RWPE2 (cell line): ENCODE data around the gene TOPORS.

Experiments
- ATAC-seq: fragments of 200-7000 bp; cut with Tn5 transposase; 3 replicates; pipeline ENCODE4 v1.9.1; 2021; ENCODE audit warnings: low read depth
- DNase-seq: peaks from one replicate; pipeline ENCODE4 v3.0.0-alpha.2; 2020; ENCODE audit warnings: low spot score
- H3K27ac ChIP-seq: fragments of 450-650 bp; 2 replicates; pipeline ENCODE4 v1.5.1; 2017; ENCODE audit warnings: mild to moderate bottlenecking; ENCODE audit not compliant: poor library complexity, severe bottlenecking
- H3K27me3 ChIP-seq: fragments of 250-450 bp; sonication (Bioruptor Pico); 2 replicates; pipeline ENCODE4 v1.5.1; 2021; ENCODE audit warnings: mild to moderate bottlenecking, moderate library complexity; ENCODE audit not compliant: insufficient read depth, poor library complexity, severe bottlenecking
- H3K36me3 ChIP-seq: fragments of 250-450 bp; sonication (Bioruptor Pico); 2 replicates; pipeline ENCODE4 v1.5.1; 2020; ENCODE audit warnings: low read depth, mild to moderate bottlenecking, moderate library complexity
- H3K4me1 ChIP-seq: fragments of 250-450 bp; sonication (Bioruptor Pico); 2 replicates; pipeline ENCODE4 v1.5.1; 2021; ENCODE audit warnings: mild to moderate bottlenecking, moderate library complexity; ENCODE audit not compliant: insufficient read depth, poor library complexity, severe bottlenecking
- H3K4me3 ChIP-seq: fragments of 250-450 bp; sonication (Bioruptor Pico); 2 replicates; pipeline ENCODE4 v1.5.1; 2021; ENCODE audit warnings: mild to moderate bottlenecking, moderate library complexity; ENCODE audit not compliant: severe bottlenecking
- H3K9me3 ChIP-seq: fragments of 250-450 bp; sonication (Bioruptor Pico); 2 replicates; pipeline ENCODE4 v1.5.1; 2021; ENCODE audit warnings: mild to moderate bottlenecking, moderate library complexity; ENCODE audit not compliant: severe bottlenecking
- CTCF ChIP-seq: fragments of 450-650 bp; IDR thresholded peaks from one replicate; pipeline ENCODE4 v1.5.1; 2017; ENCODE audit warnings: mild to moderate bottlenecking, moderate library complexity; ENCODE audit not compliant: poor library complexity, severe bottlenecking

The TOPORS gene

GRCh38 chr9:32543047-32543446 lies 9.3 kb downstream of the TOPORS start:
- Histone ChIP-seq H3K9me3 (no peaks in the 10 kb centered on the region), H3K36me3 (peaks cover 51% of the 10 kb centered on the region), H3K4me1 (no peaks in the 10 kb centered on the region), H3K27ac (no peak overlapping the region), H3K27me3 (no peaks in the 10 kb centered on the region), H3K4me3 (no peak overlapping the region)
- DNase-seq (no peak), ATAC-seq (no peak)
- TF ChIP-seq CTCF = no peak

GRCh38 chr9:32533816-32534215 lies 18.6 kb downstream of the TOPORS start:
- H3K4me3 ChIP-seq = no peak overlapping the region
- H3K27me3 ChIP-seq = no peaks in the 10 kb centered on the region
- DNase-seq (no peak), ATAC-seq (no peak)
- H3K27ac ChIP-seq = no peak overlapping the region
- no peaks in the 10 kb centered on the region for H3K9me3 ChIP-seq
- TF ChIP-seq CTCF = no peak
- peaks cover 4% of the 10 kb centered on the region; the same call in 1 of the 2 replicates for H3K36me3 ChIP-seq
- H3K4me1 ChIP-seq = no peaks in the 10 kb centered on the region

GRCh38 chr9:32533336-32533735 lies 19.1 kb downstream of the TOPORS start:
- H3K27me3 ChIP-seq = no peaks in the 10 kb centered on the region
- no peaks in the 10 kb centered on the region for H3K9me3 ChIP-seq
- no peaks in the 10 kb centered on the region for H3K4me1 ChIP-seq
- DNase-seq = no peak
- no peak for ATAC-seq
- H3K36me3 ChIP-seq = peaks cover 4% of the 10 kb centered on the region; the same call in 1 of the 2 replicates
- H3K4me3 ChIP-seq = no peak overlapping the region
- H3K27ac ChIP-seq = no peak overlapping the region
- no peak for TF ChIP-seq CTCF

- H3K27ac ChIP-seq = peak overlapping the region; percentile 64
- H3K9me3 ChIP-seq = no peaks in the 10 kb centered on the region
- peak overlapping the region; percentile 59 for H3K4me3 ChIP-seq
- ATAC-seq (no peak), DNase-seq (no peak)
- peak; percentile 35 for TF ChIP-seq CTCF
- peaks cover 6% of the 10 kb centered on the region for H3K4me1 ChIP-seq
- no peaks in the 10 kb centered on the region for H3K36me3 ChIP-seq
- no peaks in the 10 kb centered on the region for H3K27me3 ChIP-seq
Measured at GRCh38 chr9:32526707-32527048, 25.7 kb downstream of the TOPORS start.

GRCh38 chr9:32526041-32526706 lies 26.2 kb downstream of the TOPORS start, which contains the start of gene RIGI:
Gene RIGI (minus strand): TSS chr9:32526196. CDS start chr9:32526166, 30 bp downstream.
- Histone ChIP-seq H3K4me1 (peaks cover 6% of the 10 kb centered on the region), H3K36me3 (no peaks in the 10 kb centered on the region), H3K9me3 (no peaks in the 10 kb centered on the region), H3K27me3 (no peaks in the 10 kb centered on the region), H3K4me3 (peak within 1 kb of the TSS; percentile 59), H3K27ac (peak within 1 kb of the TSS; percentile 64)
- peak; percentile 83 for TF ChIP-seq CTCF
- peak; percentile 90 for DNase-seq
- ATAC-seq = peak; percentile 80
